ENCODE measurements around the gene GRK5.

GRK5 gene

GRCh38 chr10:119278126-119278709, 70.8 kb downstream of the GRK5 start:
- H3K36me3 ChIP-seq (ENCODE audit: control insufficient read depth, insufficient read depth, low read length, severe bottlenecking), result no peaks in the 10 kb centered on the region

DNA sequence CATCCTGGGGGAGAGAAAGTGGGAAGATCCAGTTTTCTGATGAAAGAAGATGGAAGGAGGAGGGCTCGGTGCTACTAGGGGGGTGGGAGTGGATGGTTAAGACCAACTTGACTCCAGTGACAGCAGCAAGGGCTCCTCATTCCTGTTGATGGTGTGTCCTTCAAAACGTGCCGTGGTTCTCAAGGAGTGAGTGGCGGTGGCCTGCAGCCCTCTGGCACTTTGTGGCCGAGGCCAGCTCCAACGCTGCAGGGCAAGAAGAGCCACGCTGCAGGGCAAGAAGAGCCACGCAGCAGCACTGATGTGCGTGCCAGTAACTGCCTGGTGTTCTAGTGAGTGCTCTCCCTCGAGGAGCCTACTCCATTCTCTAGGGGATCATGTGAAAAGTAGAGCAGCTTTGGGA, 72.1 kb downstream of the GRK5 start:
- no peak for DNase-seq (ENCODE audit: low read depth)
- H3K27me3 ChIP-seq (replicated peaks; ENCODE audit: control insufficient read depth, insufficient read depth, low read length), result no peaks in the 10 kb centered on the region

More at GRCh38 chr10:119278126-119278709, 70.8 kb downstream of the GRK5 start:
- H3K27me3 ChIP-seq (replicated peaks; ENCODE audit: control insufficient read depth, insufficient read depth, low read length), result no peaks in the 10 kb centered on the region
- no peak for DNase-seq (ENCODE audit: low read depth)
- H3K9ac ChIP-seq (ENCODE audit: low read length), result no peak overlapping the region
- H3K9me3 ChIP-seq (ENCODE audit: control insufficient read depth, low read length), result no peaks in the 10 kb centered on the region
- no peak overlapping the region for H3K4me3 ChIP-seq (ENCODE audit: low read length)
- peaks cover 22% of the 10 kb centered on the region for H3K4me1 ChIP-seq (ENCODE audit: control insufficient read depth, insufficient read depth, low read length)

DNA sequence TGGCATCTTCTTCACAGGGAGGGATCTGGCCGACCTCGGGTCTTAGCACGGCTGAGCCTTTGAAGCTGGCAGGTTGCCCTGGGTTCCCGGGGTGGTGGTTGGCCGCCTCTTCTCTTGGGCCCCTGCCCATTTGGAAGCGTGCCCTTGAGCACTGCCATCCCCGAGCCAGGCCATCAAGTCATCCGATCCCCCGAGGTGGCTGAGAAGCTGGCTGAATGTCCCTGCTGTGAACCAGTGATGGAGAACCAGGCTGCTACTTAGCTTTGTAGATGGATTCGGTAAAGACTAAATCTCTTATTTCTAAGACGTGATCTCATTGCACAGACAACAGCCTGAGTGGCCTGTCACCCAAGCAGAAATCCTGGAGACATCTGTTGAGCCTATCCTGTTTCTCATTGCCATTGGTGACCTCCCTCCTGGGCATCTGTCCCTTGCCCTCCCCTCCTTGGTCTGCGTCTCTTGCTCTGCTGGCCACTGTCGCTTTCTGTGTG, 74.3 kb downstream of the GRK5 start:
- peak; percentile 40 for DNase-seq (ENCODE audit: low read depth)
- H3K36me3 ChIP-seq (ENCODE audit: control insufficient read depth, insufficient read depth, low read length, severe bottlenecking), result no peaks in the 10 kb centered on the region
- no peaks in the 10 kb centered on the region for H3K9me3 ChIP-seq (ENCODE audit: control insufficient read depth, low read length)
- peaks cover 40% of the 10 kb centered on the region for H3K4me1 ChIP-seq (ENCODE audit: control insufficient read depth, insufficient read depth, low read length)
- H3K27me3 ChIP-seq (replicated peaks; ENCODE audit: control insufficient read depth, insufficient read depth, low read length), result no peaks in the 10 kb centered on the region
- no peak overlapping the region for H3K4me3 ChIP-seq (ENCODE audit: low read length)
- peak overlapping the region; percentile 43 for H3K9ac ChIP-seq (ENCODE audit: low read length)

More for the DNA sequence above, 72.1 kb downstream of the GRK5 start:
- no peak overlapping the region for H3K9ac ChIP-seq (ENCODE audit: low read length)
- H3K36me3 ChIP-seq (ENCODE audit: control insufficient read depth, insufficient read depth, low read length, severe bottlenecking), result no peaks in the 10 kb centered on the region
- H3K4me3 ChIP-seq (ENCODE audit: low read length), result no peak overlapping the region
- H3K9me3 ChIP-seq (ENCODE audit: control insufficient read depth, low read length), result no peaks in the 10 kb centered on the region
- peaks cover 30% of the 10 kb centered on the region for H3K4me1 ChIP-seq (ENCODE audit: control insufficient read depth, insufficient read depth, low read length)

DNA sequence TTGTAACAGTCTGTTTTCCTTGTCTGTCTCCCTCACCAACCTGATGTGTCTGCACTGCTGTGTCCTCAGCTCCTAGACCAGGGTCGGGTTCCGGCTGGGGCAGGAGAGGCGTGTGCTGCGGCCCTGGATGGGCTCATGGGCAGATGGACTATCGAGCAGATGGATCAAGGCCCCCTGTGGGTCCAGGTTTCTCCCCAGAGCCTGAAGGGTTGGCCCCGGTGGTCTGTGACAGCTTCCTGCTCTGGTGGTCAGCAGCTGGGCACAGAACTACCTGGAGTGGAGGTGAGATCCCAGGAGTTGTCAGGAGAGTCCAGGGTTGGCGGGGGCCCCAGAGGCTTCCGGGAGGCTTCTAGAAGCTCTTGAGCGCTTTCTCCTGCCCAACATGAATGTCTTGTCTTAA, 75.1 kb downstream of the GRK5 start:
- Histone ChIP-seq H3K4me3 (ENCODE audit: low read length) (no peak overlapping the region), H3K9me3 (ENCODE audit: control insufficient read depth, low read length) (no peaks in the 10 kb centered on the region), H3K36me3 (ENCODE audit: control insufficient read depth, insufficient read depth, low read length, severe bottlenecking) (no peaks in the 10 kb centered on the region), H3K9ac (ENCODE audit: low read length) (no peak overlapping the region), H3K4me1 (ENCODE audit: control insufficient read depth, insufficient read depth, low read length) (peaks cover 41% of the 10 kb centered on the region), H3K27me3 (replicated peaks; ENCODE audit: control insufficient read depth, insufficient read depth, low read length) (no peaks in the 10 kb centered on the region)
- no peak for DNase-seq (ENCODE audit: low read depth)

DNA sequence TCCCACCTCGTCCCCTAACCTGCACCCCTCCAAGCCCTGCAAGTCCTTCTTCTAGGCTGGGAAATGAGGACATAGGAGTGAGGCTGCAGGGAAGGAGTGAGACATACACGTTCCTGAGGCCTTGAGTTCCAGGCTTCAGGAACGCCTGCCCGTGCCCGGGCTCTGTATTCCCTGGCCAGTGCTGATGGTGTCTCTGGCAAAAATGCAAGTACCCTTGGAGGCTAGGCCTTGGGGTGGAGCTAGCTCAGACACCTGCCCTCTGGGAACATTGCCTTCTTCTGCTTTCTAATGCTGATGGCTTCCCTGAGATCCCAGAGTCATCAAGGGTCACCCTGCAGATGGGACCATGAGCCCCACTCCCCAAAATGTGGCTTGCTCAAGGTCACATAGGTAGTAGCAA, 76.0 kb downstream of the GRK5 start:
- H3K4me3 ChIP-seq (ENCODE audit: low read length), result no peak overlapping the region
- DNase-seq (ENCODE audit: low read depth), result no peak
- H3K4me1 ChIP-seq (ENCODE audit: control insufficient read depth, insufficient read depth, low read length), result peaks cover 41% of the 10 kb centered on the region
- H3K9ac ChIP-seq (ENCODE audit: low read length), result no peak overlapping the region
- no peaks in the 10 kb centered on the region for H3K36me3 ChIP-seq (ENCODE audit: control insufficient read depth, insufficient read depth, low read length, severe bottlenecking)
- no peaks in the 10 kb centered on the region for H3K9me3 ChIP-seq (ENCODE audit: control insufficient read depth, low read length)
- no peaks in the 10 kb centered on the region for H3K27me3 ChIP-seq (replicated peaks; ENCODE audit: control insufficient read depth, insufficient read depth, low read length)

- Histone ChIP-seq H3K27me3 (replicated peaks; ENCODE audit: control insufficient read depth, insufficient read depth, low read length) (no peaks in the 10 kb centered on the region), H3K4me1 (ENCODE audit: control insufficient read depth, insufficient read depth, low read length) (peaks cover 41% of the 10 kb centered on the region), H3K4me3 (ENCODE audit: low read length) (no peak overlapping the region), H3K9me3 (ENCODE audit: control insufficient read depth, low read length) (no peaks in the 10 kb centered on the region), H3K36me3 (ENCODE audit: control insufficient read depth, insufficient read depth, low read length, severe bottlenecking) (no peaks in the 10 kb centered on the region), H3K9ac (ENCODE audit: low read length) (no peak overlapping the region)
- DNase-seq (ENCODE audit: low read depth), result no peak
These were observed 76.4 kb downstream of the GRK5 start for GRCh38 chr10:119283818-119284217.

DNA sequence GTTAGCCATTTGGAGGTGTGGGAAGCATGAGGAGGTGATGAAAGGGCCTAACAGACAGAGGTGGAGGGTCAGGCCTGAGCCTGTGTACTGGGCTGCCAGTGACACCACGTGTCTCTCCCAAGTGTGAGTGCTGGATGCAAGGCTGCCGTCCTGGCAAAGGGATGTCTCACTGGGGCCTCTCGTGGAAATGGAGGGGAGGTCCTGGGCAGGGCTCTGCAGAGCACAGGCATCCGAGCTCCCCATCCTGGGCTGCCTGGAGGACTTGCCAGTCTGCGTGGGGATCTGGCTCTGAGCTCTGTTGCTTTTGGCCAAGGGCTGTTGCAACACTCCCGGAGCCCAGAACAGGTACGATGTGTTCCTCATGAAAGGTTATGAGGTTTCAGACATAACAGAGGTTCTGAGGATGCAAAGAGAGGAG, 77.3 kb downstream of the GRK5 start:
- H3K36me3 ChIP-seq (ENCODE audit: control insufficient read depth, insufficient read depth, low read length, severe bottlenecking), result no peaks in the 10 kb centered on the region
- no peak overlapping the region for H3K9ac ChIP-seq (ENCODE audit: low read length)
- H3K9me3 ChIP-seq (ENCODE audit: control insufficient read depth, low read length), result no peaks in the 10 kb centered on the region
- peaks cover 44% of the 10 kb centered on the region for H3K4me1 ChIP-seq (ENCODE audit: control insufficient read depth, insufficient read depth, low read length)
- H3K27me3 ChIP-seq (replicated peaks; ENCODE audit: control insufficient read depth, insufficient read depth, low read length), result no peaks in the 10 kb centered on the region
- DNase-seq (ENCODE audit: low read depth), result no peak
- H3K4me3 ChIP-seq (ENCODE audit: low read length), result no peak overlapping the region

GRCh38 chr10:119285495-119286267, 78.3 kb downstream of the GRK5 start:
- Histone ChIP-seq H3K4me1 (ENCODE audit: control insufficient read depth, insufficient read depth, low read length) (peaks cover 44% of the 10 kb centered on the region), H3K36me3 (ENCODE audit: control insufficient read depth, insufficient read depth, low read length, severe bottlenecking) (no peaks in the 10 kb centered on the region), H3K27me3 (replicated peaks; ENCODE audit: control insufficient read depth, insufficient read depth, low read length) (no peaks in the 10 kb centered on the region), H3K9me3 (ENCODE audit: control insufficient read depth, low read length) (no peaks in the 10 kb centered on the region), H3K4me3 (ENCODE audit: low read length) (no peak overlapping the region), H3K9ac (ENCODE audit: low read length) (peak overlapping the region; percentile 46)
- DNase-seq (ENCODE audit: low read depth), result no peak

- Histone ChIP-seq H3K27me3 (replicated peaks; ENCODE audit: control insufficient read depth, insufficient read depth, low read length) (no peaks in the 10 kb centered on the region), H3K36me3 (ENCODE audit: control insufficient read depth, insufficient read depth, low read length, severe bottlenecking) (no peaks in the 10 kb centered on the region), H3K9me3 (ENCODE audit: control insufficient read depth, low read length) (no peaks in the 10 kb centered on the region), H3K4me3 (ENCODE audit: low read length) (no peak overlapping the region), H3K4me1 (ENCODE audit: control insufficient read depth, insufficient read depth, low read length) (peaks cover 37% of the 10 kb centered on the region), H3K9ac (ENCODE audit: low read length) (no peak overlapping the region)
- DNase-seq (ENCODE audit: low read depth), result no peak
These were observed 79.1 kb downstream of the GRK5 start for GRCh38 chr10:119286516-119286915.

GRCh38 chr10:119286983-119287633, 79.7 kb downstream of the GRK5 start:
- Histone ChIP-seq H3K4me3 (ENCODE audit: low read length) (no peak overlapping the region), H3K4me1 (ENCODE audit: control insufficient read depth, insufficient read depth, low read length) (peaks cover 32% of the 10 kb centered on the region), H3K9ac (ENCODE audit: low read length) (no peak overlapping the region), H3K9me3 (ENCODE audit: control insufficient read depth, low read length) (no peaks in the 10 kb centered on the region), H3K36me3 (ENCODE audit: control insufficient read depth, insufficient read depth, low read length, severe bottlenecking) (no peaks in the 10 kb centered on the region), H3K27me3 (replicated peaks; ENCODE audit: control insufficient read depth, insufficient read depth, low read length) (no peaks in the 10 kb centered on the region)
- no peak for DNase-seq (ENCODE audit: low read depth)

DNA sequence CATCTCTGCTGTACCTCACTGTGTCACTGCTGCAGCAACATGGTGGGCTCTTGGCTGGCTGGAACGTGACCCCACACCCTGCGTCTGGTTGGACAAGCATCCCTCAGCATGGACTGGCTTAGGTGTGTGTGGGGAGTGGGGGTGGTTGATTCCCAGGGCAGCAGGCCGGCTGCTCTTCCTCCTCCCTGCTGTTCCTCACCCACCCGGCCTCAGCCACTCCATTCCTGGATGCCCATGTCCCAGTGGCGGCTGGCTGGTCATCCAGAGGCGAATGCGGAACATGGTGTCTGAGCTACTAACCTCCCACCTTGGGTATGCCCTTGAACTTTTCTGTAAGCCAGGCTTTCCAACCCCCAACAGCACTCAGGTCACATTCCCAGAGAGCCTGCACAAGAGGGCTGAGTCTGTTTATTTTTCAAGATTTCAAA, 81.2 kb downstream of the GRK5 start:
- Histone ChIP-seq H3K4me1 (ENCODE audit: control insufficient read depth, insufficient read depth, low read length) (peaks cover 28% of the 10 kb centered on the region), H3K9me3 (ENCODE audit: control insufficient read depth, low read length) (no peaks in the 10 kb centered on the region), H3K36me3 (ENCODE audit: control insufficient read depth, insufficient read depth, low read length, severe bottlenecking) (no peaks in the 10 kb centered on the region), H3K9ac (ENCODE audit: low read length) (no peak overlapping the region), H3K4me3 (ENCODE audit: low read length) (no peak overlapping the region), H3K27me3 (replicated peaks; ENCODE audit: control insufficient read depth, insufficient read depth, low read length) (no peaks in the 10 kb centered on the region)
- DNase-seq (ENCODE audit: low read depth), result no peak

All from adipocyte (in vitro differentiated cells).